GM18868 (cell line): ENCODE data around the gene GNAI1.
"Not testable (repeated sequence)": the region's sequence is repeated elsewhere in the genome, so short reads cannot be mapped to it uniquely, and the experiment has no call there.

Source experiments
- ATAC-seq: cut with Tn5 transposase; IDR thresholded peaks from one replicate; pipeline ENCODE4 v1.9.1; 2021; ENCODE audit warnings: mild to moderate bottlenecking, moderate library complexity; ENCODE audit not compliant: unreplicated experiment

The GNAI1 gene

DNA sequence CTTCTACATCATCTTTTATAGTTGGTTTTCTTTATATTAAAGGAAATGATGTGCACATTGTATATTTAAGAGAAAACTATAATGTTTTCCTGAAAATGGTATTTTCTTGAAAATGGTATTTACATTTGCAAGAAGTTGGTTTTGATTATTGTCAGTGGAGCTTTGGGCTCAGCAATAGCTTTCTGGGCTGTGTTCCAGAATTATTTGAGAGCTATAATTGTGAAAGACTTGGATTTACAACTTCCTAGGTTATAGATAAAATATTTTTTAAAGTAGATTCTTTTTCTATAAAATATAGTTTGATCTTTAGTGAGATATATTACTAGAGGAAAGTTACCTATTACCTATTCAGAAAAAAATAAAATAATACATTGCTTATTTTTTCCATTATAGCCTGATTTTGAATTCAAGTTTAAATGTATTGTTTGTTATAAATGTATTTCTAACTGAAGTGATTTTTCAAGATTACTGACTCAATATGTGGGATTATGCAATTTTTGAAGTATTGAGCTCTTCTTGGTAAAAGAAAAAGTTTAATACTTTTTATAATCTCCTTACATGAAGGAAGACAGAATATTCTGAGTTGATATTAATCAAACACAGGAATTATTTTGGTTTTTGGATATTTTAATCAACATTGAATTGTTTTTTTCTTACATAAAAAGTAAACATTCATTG lies 20.2 kb downstream of the GNAI1 start:
- no peak for ATAC-seq

DNA sequence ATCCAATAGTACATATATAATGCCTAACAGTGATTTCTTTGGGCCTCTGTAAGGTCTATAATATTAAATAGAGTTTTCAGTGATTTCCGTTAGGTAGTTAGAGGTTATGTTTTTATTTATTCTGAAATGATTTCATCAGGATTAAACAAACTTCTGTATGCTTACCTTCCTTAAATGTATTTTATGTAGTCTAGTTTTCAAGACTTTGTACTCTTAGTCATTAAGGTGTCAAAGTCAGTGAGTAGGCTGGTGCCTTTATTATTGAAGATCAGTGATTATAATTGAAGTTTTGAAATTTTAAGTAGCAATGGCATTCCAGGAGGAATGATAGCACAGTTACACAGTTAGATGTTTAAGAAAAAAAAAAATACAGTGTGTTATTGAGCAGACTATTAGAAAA lies 20.7 kb downstream of the GNAI1 start:
- ATAC-seq: no peak

DNA sequence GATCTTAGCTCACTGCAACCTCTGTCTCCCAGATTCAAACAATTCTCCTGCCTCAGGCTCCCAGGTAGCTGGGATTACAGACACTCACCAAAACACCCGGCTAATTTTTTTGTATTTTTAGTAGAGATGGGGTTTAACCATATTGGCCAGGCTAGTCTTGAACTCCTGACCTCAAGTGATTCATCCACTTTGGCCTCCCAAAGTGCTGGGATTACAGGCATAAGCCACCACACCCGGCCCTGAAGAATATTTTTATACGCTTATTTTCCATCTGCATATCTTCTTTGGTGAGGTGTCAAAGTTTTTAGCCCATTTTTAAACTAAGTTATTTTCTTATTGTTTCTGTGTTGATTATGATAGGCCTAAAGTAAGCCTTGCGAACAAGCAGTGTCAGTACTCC lies 23.1 kb downstream of the GNAI1 start:
- ATAC-seq: not testable (repeated sequence)

DNA sequence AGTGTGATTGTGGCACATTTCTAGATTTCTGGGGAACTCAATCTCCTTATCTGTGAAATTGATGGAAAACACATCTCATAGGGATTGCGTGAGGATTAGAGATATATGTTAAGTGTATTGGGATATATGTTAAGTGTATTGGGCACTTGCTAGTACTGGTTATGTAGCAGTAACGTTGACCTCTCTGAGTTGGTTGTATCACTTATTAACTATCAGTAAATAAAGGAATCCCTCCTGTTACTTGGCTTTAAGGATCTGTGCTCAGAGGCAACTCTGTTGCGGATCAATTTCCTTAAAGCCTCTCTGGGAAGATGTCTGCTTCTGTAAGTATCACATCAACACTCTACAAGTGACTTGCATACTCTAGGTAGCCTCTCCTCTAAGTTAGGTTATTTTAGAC lies 25.2 kb downstream of the GNAI1 start:
- ATAC-seq: no peak

DNA sequence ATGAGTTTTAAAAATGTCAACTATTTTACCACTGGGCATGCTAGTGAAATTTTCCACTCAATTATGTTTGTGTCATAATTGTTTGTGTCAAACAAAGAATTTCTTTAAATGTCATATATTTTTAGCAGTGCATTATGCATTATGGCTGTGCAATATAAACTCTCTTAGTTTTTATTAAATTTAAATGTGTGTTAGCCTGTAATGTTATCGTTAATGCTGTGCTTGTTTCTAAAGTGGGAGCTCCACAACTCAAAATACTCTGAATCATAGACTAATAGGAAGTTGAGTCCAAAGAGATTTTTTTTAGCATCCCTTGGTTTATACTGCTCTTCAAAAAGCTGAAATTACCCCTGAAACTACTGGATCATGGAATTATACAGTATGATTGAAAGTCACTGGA lies 26.8 kb downstream of the GNAI1 start:
- ATAC-seq: no peak

DNA sequence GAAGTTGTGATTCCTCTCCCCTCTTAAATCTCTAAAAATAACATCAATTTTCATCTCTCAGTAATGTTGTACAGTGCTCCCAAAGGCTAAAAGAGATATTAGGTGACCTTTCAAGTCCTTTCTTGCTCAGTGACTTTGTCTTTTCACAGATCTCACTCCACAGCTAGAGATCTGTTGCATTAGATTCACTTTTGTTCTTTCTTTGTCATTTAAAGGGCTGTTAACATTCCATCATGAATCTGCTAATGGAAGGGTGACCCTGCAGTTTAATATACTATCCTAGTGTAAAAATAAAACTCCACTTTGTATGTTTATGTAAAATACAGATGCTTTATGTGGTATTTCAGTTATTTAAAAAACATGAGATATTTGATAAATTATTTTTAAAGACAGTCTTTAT lies 30.5 kb downstream of the GNAI1 start:
- ATAC-seq: no peak

DNA sequence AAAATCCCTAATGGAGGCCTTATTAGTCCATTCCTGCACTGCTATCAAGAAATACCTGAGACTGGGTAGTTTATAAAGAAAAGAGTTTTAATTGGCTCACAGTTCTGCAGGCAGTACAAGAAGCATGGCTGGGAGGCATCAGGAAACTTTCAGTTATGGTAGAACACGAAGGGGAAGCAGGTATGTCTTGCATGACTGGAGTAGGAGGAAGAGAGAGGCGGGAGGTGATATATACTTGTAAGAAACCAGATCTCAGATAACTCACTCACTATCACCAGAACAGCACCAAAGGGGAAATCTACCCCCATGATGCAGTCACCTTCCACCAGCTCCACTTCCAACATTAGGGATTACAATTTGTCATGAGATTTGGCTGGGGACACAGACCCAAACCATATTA lies 35.8 kb downstream of the GNAI1 start:
- ATAC-seq: no peak

DNA sequence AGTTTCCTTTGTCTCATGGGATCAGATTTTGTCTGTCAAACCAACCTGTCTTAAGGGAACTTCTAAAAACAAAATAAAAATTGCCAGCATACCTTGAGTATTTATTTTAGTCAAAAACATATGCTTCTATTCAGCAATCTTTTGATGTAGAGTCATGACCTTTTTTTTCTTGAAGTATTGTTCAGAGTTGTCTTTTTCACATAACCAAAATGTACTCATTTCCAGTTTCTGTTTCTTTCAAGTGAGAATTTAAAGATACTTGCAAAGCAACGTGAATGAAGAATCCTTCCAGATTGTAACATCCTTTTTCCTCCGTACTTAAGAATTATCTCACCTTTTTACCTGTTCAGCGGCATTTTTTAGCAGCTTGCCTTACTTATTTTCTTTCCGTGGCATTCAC lies 37.8 kb downstream of the GNAI1 start:
- no peak for ATAC-seq

DNA sequence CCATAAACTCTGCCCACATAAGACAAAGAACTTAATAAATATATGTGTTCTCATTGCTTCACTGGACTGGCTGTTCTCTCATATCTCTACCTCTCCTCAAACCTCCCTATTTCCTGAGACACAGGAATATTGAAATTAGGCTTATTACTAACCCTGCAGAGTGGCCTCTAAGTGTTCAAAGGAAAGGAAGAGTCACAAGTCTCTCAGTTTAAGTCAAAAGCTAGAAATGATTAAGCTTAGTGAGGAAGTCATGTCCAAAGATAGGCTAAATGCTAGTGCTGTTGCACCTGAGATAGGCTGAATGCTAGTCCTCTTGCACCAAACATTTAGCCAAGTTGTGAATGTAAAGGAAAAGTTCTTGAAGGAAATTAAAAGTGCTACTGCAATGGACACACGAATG lies 41.1 kb downstream of the GNAI1 start:
- ATAC-seq: no peak

DNA sequence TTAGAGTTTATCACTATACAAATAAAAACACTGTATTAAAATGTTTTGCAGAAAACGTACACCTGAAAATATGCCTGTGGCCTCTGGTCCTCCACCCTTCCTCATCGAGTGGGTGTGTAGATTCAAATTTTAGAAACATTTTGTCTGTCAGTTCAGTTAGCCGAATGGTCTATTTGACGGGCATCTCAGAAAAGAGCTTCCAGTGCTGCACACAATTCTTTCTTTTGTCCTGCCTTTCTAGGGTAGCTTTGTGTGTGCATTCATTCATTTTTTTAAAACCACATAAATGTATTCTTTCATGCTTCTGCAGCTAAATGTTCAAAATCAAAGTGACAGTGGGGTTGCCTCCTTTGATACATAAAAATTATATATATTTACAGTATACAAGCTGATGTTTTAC lies 46.8 kb downstream of the GNAI1 start:
- ATAC-seq: no peak

DNA sequence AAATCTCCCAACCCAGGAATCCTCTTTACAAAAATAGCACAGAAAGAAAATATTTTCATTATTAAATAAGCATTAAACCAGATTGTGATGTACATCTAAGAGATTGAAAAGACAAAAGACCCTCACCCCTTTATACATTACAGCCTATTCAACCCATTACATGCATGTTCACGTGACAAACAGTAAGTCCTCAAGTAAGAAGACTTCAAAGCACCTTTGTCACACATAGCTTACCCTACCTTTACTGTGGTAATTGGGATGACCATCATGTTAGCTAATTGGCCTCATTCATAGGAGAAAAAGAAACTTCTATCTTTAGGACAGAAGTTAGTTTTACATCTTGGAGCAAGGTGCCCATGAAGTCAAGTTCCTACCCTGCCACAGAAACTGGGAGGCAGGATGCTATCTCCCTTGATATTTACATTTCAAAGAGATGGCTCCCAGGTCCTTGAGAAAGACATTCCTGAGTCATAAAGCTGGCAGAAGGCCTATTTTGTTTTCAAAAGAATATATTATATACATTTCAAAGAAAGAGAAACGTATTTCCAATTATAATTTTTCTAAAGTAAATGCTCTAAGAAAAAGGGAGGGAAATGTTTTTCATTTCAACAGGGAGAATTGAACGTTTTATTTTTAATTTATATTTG lies 48.1 kb downstream of the GNAI1 start:
- ATAC-seq: no peak

DNA sequence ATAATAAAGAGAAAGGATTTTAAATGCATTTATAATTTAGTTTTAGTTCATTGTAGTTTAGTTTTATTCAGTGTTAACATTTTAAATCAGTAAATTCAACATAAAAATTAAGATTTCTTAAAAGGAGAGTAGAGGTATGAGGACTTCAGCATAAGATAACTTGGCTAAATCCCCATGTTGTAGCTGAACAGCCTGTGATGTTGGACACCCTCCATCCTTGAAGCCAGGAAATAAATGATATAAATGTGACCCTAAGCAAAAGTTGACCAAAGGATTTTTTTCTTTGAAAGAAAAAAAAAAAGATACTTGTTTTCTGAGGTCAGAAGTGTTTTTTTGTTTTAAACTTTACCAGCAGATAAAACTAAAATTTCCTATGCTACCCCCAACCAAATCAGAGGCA lies 48.7 kb downstream of the GNAI1 start:
- ATAC-seq: no peak

DNA sequence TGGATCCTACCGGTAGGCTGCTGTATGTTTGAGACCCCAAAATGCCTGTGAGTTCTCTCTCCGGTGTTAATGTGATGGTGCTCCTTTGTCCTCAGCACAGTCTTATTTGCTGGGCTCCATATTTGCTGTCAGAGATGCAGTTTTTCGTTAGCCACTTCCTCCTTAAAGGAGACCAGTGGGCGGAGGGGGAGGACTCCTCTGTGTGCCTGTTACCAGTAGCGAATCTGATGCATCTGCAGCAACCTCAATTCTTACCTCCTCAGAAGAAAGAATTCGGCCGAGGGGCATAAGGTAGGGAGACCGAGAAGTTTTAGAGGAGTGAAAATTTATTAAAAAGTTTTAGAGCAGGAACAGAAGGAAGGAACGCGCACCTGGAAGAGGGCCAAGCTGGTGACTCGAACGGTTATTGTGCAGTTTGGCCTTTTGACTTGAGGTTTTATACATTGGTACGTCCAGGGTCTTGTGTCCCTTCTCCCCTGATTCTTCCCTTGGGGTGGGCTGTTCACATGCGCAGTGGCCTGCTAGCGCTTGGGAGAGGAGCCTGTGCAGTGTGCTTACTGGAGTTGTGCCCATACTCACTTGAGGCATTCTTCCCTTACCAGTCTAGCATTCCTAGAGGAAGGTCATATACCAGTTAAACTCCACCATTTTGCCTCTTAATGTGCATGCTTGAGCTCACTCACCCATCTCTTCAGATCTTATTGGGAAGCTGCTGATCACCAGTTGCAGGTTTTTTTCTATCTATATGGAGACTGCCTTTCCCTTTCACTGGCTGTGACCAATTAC lies 49.5 kb downstream of the GNAI1 start:
- no peak for ATAC-seq

DNA sequence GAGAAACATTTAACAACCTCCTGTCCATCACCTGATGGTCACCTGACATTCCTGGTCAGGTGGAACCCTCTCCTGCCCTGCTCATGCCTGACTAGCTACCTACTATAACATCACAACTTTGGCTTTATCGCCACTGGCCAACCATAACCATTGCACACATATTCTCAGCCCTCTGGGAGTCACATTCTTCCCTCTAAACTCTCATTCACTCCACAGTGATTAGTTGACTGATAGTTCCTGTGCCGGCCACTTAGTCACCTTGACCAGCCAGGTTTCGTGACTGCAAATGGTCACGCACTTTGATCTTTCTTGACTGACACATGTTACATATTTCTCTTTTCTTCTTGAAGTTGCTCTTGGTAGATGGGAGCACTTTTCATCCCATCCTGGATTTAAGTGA lies 50.1 kb downstream of the GNAI1 start:
- no peak for ATAC-seq

DNA sequence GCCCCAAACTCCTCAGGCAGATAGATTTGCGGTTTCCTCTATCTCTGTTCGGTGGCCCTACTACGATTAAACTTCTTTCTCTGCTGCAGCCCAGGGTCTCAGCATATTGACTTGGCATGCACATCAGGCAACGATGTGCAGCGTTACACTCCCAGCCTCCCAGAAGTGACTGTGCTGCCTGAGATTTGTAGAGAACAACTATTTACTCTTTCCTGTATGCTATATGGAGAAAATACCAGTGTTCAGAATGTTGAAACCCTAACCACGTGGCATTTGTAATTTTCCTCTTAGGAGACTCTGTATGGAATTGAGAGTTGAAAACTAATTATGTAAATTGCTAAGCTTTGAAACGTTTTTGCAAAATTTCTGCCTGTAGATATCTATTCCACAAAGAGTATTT lies 50.9 kb downstream of the GNAI1 start:
- ATAC-seq: no peak

DNA sequence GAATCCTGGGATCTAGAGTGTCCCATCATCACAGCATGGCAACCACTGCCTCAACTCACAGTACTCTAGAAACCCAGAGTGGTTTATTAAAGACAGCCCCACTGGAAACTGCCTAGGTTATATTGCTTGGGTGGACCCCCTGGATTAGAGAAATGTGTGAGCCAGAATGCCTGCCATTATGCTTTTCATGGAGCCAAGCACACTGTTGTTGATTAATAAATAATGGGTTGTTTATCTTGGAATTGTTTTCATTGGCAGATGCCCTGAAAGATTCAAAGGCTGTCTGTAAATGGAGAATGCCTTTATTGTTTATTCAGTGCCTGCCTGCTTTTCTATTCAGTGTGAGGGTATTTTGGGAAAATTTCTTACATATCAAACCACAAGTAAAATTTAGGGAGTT lies 52.1 kb downstream of the GNAI1 start:
- no peak for ATAC-seq

DNA sequence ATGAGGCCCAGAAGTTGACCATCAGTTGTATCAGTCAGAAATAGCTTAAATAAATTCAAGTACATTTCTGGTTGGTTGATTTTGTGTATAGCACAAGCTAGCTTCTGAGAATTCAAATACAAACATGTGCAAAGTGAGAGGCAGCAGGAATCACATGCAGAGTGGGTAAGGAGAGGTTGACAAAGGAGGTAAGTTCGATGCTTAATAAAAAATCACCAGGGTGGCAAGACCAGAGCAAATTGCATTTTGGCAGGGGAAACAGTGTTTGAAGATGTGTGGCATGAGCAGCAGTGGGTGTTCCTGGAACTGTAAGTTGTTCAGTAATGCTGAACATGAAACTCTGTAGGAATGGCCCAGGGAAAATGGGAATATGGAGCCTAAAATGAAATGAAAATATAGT lies 52.6 kb downstream of the GNAI1 start:
- no peak for ATAC-seq

DNA sequence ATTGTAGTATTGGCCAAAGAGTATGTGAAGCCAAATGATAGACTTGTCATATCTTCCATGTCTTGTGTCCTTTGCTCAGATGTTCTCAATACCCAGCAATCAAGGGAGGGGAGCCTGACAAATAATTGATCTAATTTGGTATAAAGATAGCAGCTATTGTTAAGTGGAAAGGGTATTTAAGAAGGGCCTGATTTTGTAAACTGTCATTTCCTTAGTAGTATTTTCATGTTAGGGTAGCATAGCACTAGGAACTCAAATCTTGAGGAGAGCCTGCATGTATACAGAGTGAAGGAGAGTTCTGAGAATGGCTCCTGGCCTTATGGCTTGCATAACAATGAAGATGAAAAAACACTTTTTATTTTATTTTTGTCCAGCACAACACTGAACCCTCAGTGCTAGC lies 53.1 kb downstream of the GNAI1 start:
- no peak for ATAC-seq

DNA sequence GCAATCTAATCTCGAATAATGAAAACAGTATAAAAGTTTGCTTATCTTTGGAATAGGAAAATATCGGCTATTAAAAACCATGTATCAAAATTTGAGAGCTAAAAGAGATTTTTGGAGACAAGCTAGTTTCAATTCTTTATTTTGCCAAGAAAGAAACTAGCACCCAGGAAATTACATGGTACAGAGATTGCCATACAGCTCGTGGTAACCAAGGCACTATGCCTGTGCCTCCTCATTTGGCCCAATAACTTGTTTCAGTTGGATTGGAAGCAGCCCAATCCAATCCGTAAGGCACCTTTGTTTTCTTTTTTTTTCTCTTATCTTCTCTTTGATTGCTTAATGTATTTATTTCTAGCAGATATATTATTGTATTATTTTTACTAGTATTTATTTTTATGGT lies 55.0 kb downstream of the GNAI1 start:
- no peak for ATAC-seq

DNA sequence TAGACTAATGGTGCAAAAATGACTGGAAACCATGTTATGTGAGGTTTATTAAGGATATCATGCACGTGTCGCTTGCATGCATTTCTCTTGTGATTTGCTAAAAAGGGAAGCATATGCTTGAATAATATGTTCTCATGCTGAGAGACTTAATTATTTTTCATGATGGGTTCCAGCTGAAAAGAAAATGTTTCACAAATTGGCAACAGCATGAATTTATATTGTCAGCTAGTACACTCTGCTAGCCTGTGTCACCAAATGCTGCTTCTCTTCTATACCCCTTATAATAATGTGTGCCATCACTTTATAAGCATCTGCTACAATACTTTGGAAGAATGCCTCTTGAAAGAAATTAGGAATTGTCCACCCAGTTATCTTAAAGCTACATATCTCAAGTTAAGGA lies 63.0 kb downstream of the GNAI1 start:
- no peak for ATAC-seq

DNA sequence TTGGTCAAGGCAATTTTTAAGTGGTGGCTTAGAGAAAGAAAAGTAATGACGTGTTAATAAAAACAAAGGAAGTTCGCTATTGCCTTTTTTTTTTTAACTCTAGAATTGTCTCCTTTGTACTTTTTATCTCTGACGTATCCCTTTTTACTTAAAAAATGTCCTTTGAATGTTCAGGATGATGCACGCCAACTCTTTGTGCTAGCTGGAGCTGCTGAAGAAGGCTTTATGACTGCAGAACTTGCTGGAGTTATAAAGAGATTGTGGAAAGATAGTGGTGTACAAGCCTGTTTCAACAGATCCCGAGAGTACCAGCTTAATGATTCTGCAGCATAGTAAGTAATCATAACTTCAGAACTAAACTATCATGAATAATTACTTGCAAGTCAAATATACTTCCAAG lies 64.4 kb downstream of the GNAI1 start:
- ATAC-seq: no peak

DNA sequence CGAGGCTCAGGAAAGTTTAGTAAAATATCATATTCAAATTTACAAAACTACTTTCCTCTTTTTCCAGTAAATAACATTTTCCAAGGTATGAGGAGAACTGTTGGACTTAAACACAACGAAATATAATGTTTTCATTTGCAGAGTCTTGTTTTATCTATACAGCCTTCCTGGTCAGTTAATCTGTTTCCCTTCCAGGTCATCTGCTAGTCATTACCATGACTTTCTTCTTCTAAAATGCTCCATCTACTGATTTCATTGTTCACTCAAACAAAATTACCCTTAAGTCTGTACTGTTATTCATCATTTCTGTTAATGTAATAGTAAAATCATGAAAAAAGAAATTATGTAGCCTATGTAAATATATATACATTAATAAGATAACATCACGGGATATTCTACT lies 69.8 kb downstream of the GNAI1 start:
- ATAC-seq: no peak
